Caco-2 (cell line): ENCODE measurements around the gene SH3BP4. TPM values are rescaled to one million over a fixed set of nuclear protein-coding genes. Genes with fewer than 3 reads are reported as not detected.

ENCODE experiments used
- BruUV-seq: library from RNA; stranded (reverse); fragments of 400-500 nt; replicated peaks from 2 replicates; lab custom pipeline; 2021; lab: Mats Ljungman, UMichigan
- CTCF ChIA-PET: fragments of 300-600 bp; sonication (Branson Sonifier 250); formaldehyde crosslinking; loops from one replicate; lab custom pipeline; 2022; ENCODE audit warnings: antibody characterized with exemption; lab: Charles Lee
- POLR2A ChIA-PET: fragments of 300-600 bp; sonication (Branson Sonifier 250); formaldehyde crosslinking; loops from one replicate; lab custom pipeline; 2022; ENCODE audit warnings: antibody characterized with exemption; lab: Charles Lee
- DNase-seq, 2 experiments: peaks; one replicate each; pipeline versions ENCODE4 v3.0.0 to v3.0.0-alpha.2; 2020 to 2022
- H3K27me3 ChIP-seq: replicated peaks from 2 replicates; pipeline ENCODE4 v1.6.0; 2011; ENCODE audit warnings: low read length; ENCODE audit not compliant: control insufficient read depth, insufficient read depth
- H3K36me3 ChIP-seq: 2 replicates; pipeline ENCODE4 v1.5.1; 2011; ENCODE audit warnings: low read length; ENCODE audit not compliant: control insufficient read depth, insufficient read depth
- H3K4me1 ChIP-seq: fragments of 250-450 bp; sonication (Bioruptor Pico); 2 replicates; pipeline ENCODE4 v1.5.1; 2020; ENCODE audit warnings: mild to moderate bottlenecking
- H3K4me3 ChIP-seq: 2 replicates; pipeline ENCODE4 v1.5.1; 2011; ENCODE audit warnings: low read depth, mild to moderate bottlenecking, control low read depth, low read length
- H3K9me3 ChIP-seq: fragments of 250-450 bp; sonication (Bioruptor Pico); 2 replicates; pipeline ENCODE4 v1.5.1; 2020; ENCODE audit warnings: mild to moderate bottlenecking, moderate library complexity
- H3K27ac Mint-ChIP-seq: one replicate; pipeline ENCODE4 v1.8.0; 2022; ENCODE audit warnings: mixed read lengths; ENCODE audit not compliant: unreplicated experiment
- H3K27me3 Mint-ChIP-seq: one replicate; pipeline ENCODE4 v1.8.0; 2022; ENCODE audit warnings: mixed read lengths; ENCODE audit not compliant: insufficient read depth, unreplicated experiment
- H3K36me3 Mint-ChIP-seq: one replicate; pipeline ENCODE4 v1.8.0; 2022; ENCODE audit warnings: mild to moderate bottlenecking, mixed read lengths; ENCODE audit not compliant: insufficient read depth, unreplicated experiment
- H3K4me1 Mint-ChIP-seq: one replicate; pipeline ENCODE4 v1.8.0; 2022; ENCODE audit warnings: low read depth, mixed read lengths; ENCODE audit not compliant: unreplicated experiment
- H3K4me3 Mint-ChIP-seq: one replicate; pipeline ENCODE4 v1.8.0; 2022; ENCODE audit warnings: mild to moderate bottlenecking, moderate library complexity, mixed read lengths; ENCODE audit not compliant: unreplicated experiment
- H3K9me3 Mint-ChIP-seq: one replicate; pipeline ENCODE4 v1.8.0; 2022; ENCODE audit warnings: mixed read lengths; ENCODE audit not compliant: unreplicated experiment
- CTCF ChIP-seq, 2 experiments: fragments of 200-600 bp in 1 of 2; IDR thresholded peaks; 1 replicate in 1 of 2; 2 replicates in 1 of 2; pipeline versions ENCODE4 v1.5.1 to v1.8.0; 2011 to 2022; ENCODE audit warnings: antibody characterized with exemption in 1 of 2, control low read depth in 1 of 2, inconsistent platforms in 1 of 2, low read depth in 1 of 2, low read length in 1 of 2, mild to moderate bottlenecking in 1 of 2, moderate library complexity in 1 of 2; ENCODE audit not compliant: insufficient read depth in 1 of 2, severe bottlenecking in 1 of 2, unreplicated experiment in 1 of 2
- intact Hi-C: fragments of 100-400 bp; cut with micrococcal nuclease; formaldehyde crosslinking; loops from one replicate; pipeline ENCODE4 v1.10.0; 2022; ENCODE audit not compliant: unreplicated experiment
- total RNA-seq: library from RNA; stranded (reverse); gene quantifications from 2 replicates; pipeline ENCODE4 v1.2.3, GENCODE V29; 2022

SH3BP4 gene
- total RNA-seq, 1 experiment from 2014 or later = 29.9 TPM

GRCh38 chr2:234995332-234996068 is 43.7 kb downstream of the SH3BP4 start:
- Histone ChIP-seq H3K9me3 (no peaks in the 10 kb centered on the region), H3K4me1 (peaks cover 66% of the 10 kb centered on the region), H3K36me3 (no peaks in the 10 kb centered on the region), H3K27me3 (no peaks in the 10 kb centered on the region), H3K4me3 (no peak overlapping the region)
- Mint-ChIP-seq H3K27ac (peak overlapping the region; percentile 86), H3K36me3 (peaks cover 29% of the 10 kb centered on the region), H3K27me3 (no peaks in the 10 kb centered on the region), H3K4me3 (no peak overlapping the region), H3K9me3 (no peaks in the 10 kb centered on the region), H3K4me1 (peaks cover 21% of the 10 kb centered on the region)
- TF ChIP-seq CTCF (IDR thresholded peaks at IDR 0.05; ENCODE audit: insufficient read depth in 1 of 2, low read depth in 1 of 2, low read length in 1 of 2, severe bottlenecking in 1 of 2, unreplicated experiment in 1 of 2) = no peak
- ChIA-PET POLR2A (no interaction called here), CTCF (no interaction called here)
- intact Hi-C loops = no loop called here
- TSS peak; percentile 28 for BruUV-seq
- no peak for DNase-seq

- peak overlapping the region; percentile 86 for H3K27ac Mint-ChIP-seq
- intact Hi-C loops = no loop called here
- BruUV-seq = no TSS peak
- peak overlapping the region; percentile 22 for H3K4me3 Mint-ChIP-seq
- peaks cover 26% of the 10 kb centered on the region for H3K4me1 Mint-ChIP-seq
- peak in 1 of 2 experiments; percentile 12 for TF ChIP-seq CTCF (IDR thresholded peaks at IDR 0.05; ENCODE audit: insufficient read depth in 1 of 2, low read depth in 1 of 2, low read length in 1 of 2, severe bottlenecking in 1 of 2, unreplicated experiment in 1 of 2)
- peaks cover 36% of the 10 kb centered on the region for H3K36me3 Mint-ChIP-seq
- no peaks in the 10 kb centered on the region for H3K9me3 Mint-ChIP-seq
- Histone ChIP-seq H3K27me3 (no peaks in the 10 kb centered on the region), H3K4me3 (no peak overlapping the region), H3K9me3 (no peaks in the 10 kb centered on the region), H3K4me1 (peaks cover 68% of the 10 kb centered on the region), H3K36me3 (no peaks in the 10 kb centered on the region)
- peak; percentile 64 to 74 for DNase-seq
- POLR2A ChIA-PET = no interaction called here
- CTCF ChIA-PET = no interaction called here
- no peaks in the 10 kb centered on the region for H3K27me3 Mint-ChIP-seq
Observed at GRCh38 chr2:234996069-234996940, 44.5 kb downstream of the SH3BP4 start.

- H3K27me3 Mint-ChIP-seq = no peaks in the 10 kb centered on the region
- intact Hi-C loops = no loop called here
- peaks cover 72% of the 10 kb centered on the region for H3K4me1 ChIP-seq
- no peak overlapping the region for H3K4me3 ChIP-seq
- H3K9me3 ChIP-seq = no peaks in the 10 kb centered on the region
- peaks cover 26% of the 10 kb centered on the region for H3K4me1 Mint-ChIP-seq
- CTCF ChIA-PET = no interaction called here
- DNase-seq = no peak
- peaks cover 42% of the 10 kb centered on the region for H3K36me3 Mint-ChIP-seq
- H3K9me3 Mint-ChIP-seq = no peaks in the 10 kb centered on the region
- no TSS peak for BruUV-seq
- no peaks in the 10 kb centered on the region for H3K27me3 ChIP-seq
- POLR2A ChIA-PET = no interaction called here
- no peak overlapping the region for H3K4me3 Mint-ChIP-seq
- no peak for TF ChIP-seq CTCF (IDR thresholded peaks at IDR 0.05; ENCODE audit: insufficient read depth in 1 of 2, low read depth in 1 of 2, low read length in 1 of 2, severe bottlenecking in 1 of 2, unreplicated experiment in 1 of 2)
- H3K27ac Mint-ChIP-seq = no peak overlapping the region
- H3K36me3 ChIP-seq = no peaks in the 10 kb centered on the region
Observed at GRCh38 chr2:234996941-234997270, 45.1 kb downstream of the SH3BP4 start.
